ENCODE measurements around the gene NEUROG1. TPM values are rescaled to one million over a fixed set of nuclear protein-coding genes. Genes with fewer than 3 reads are reported as not detected.

The NEUROG1 gene
- total and polyA plus RNA-seq, 10 of the 15 experiments (the other 5 are each of a cell fraction or from before 2014, with no cell fraction given): not detected

GRCh38 chr5:135551593-135552447 lies 16.1 kb upstream of the NEUROG1 start (continued):
- TF ChIP-seq ZBTB40 (IDR thresholded peaks at IDR 0.05; ENCODE audit: borderline replicate concordance) (no peak), ZZZ3 (IDR thresholded peaks at IDR 0.05; ENCODE audit: control insufficient read depth, insufficient read length, low read depth) (no peak), TCF3 (IDR thresholded peaks at IDR 0.05; ENCODE audit: borderline replicate concordance, insufficient read depth, low read depth, low read length) (no peak), CHD1 (IDR thresholded peaks at IDR 0.05; ENCODE audit: low read depth, low read length) (no peak), MTA2 (IDR thresholded peaks at IDR 0.05; ENCODE audit: low read depth) (no peak), POLR2A (IDR thresholded peaks at IDR 0.05; ENCODE audit: low read depth, low read length) (no peak), RAD21 (IDR thresholded peaks at IDR 0.05; ENCODE audit: insufficient read depth, low read depth, low read length) (peak; percentile 71), ATF7 (IDR thresholded peaks at IDR 0.05; ENCODE audit: low read depth) (no peak), SUPT20H (IDR thresholded peaks at IDR 0.05; ENCODE audit: borderline replicate concordance, control insufficient read depth, low read depth, low read length) (no peak), ESRRA (IDR thresholded peaks at IDR 0.05; ENCODE audit: low read length) (no peak), E4F1 (IDR thresholded peaks at IDR 0.05; ENCODE audit: borderline replicate concordance, partially characterized antibody) (no peak)

Measured in GM12878 (cell line).